HepG2 (cell line): ENCODE results near the gene ANTKMT. TPM values are rescaled to one million over a fixed set of nuclear protein-coding genes. Genes with fewer than 3 reads are reported as not detected.

ENCODE experiments used
- DDIT3 ChIP-seq: sonication (generic); formaldehyde crosslinking; IDR thresholded peaks from 2 replicates; pipeline ENCODE4 v1.4.0; 2020; ENCODE audit warnings: mild to moderate bottlenecking, missing genetic modification reagents
- DMTF1 ChIP-seq: sonication (generic); formaldehyde crosslinking; IDR thresholded peaks from 2 replicates; pipeline ENCODE4 v1.4.0; 2020; ENCODE audit warnings: mild to moderate bottlenecking, missing genetic modification reagents
- HNF4G ChIP-seq, 2 experiments: sonication (generic) in 1 of 2; formaldehyde crosslinking in 1 of 2; IDR thresholded peaks; 2 replicates each; pipeline versions ENCODE4 v1.4.0 to v1.6.1; 2011 to 2020; ENCODE audit warnings: borderline replicate concordance in 2 of 2, low read depth in 2 of 2, mild to moderate bottlenecking in 2 of 2, low read length in 1 of 2, missing genetic modification reagents in 1 of 2, moderate library complexity in 1 of 2
- JUND ChIP-seq: sonication (generic); formaldehyde crosslinking; IDR thresholded peaks from 2 replicates; pipeline ENCODE4 v1.8.0; 2022; ENCODE audit warnings: mild to moderate bottlenecking, missing genetic modification reagents
- MIXL1 ChIP-seq: IDR thresholded peaks from 2 replicates; pipeline ENCODE4 v1.6.1; 2016
- NFAT5 ChIP-seq: sonication (generic); formaldehyde crosslinking; IDR thresholded peaks from 2 replicates; pipeline ENCODE4 v1.4.0; 2020; ENCODE audit warnings: missing genetic modification reagents
- PATZ1 ChIP-seq: sonication (generic); formaldehyde crosslinking; IDR thresholded peaks from 2 replicates; pipeline ENCODE4 v1.4.0; 2020; ENCODE audit warnings: missing genetic modification reagents
- SALL2 ChIP-seq: sonication (generic); formaldehyde crosslinking; IDR thresholded peaks from 2 replicates; pipeline ENCODE4 v1.8.1; 2023; ENCODE audit warnings: mild to moderate bottlenecking, missing genetic modification reagents, inconsistent platforms
- THYN1 ChIP-seq: sonication (generic); formaldehyde crosslinking; IDR thresholded peaks from 2 replicates; pipeline ENCODE4 v1.8.1; 2023; ENCODE audit warnings: low read depth, mild to moderate bottlenecking, moderate library complexity, missing genetic modification reagents, borderline replicate concordance
- ZNF605 ChIP-seq: sonication (generic); formaldehyde crosslinking; IDR thresholded peaks from 2 replicates; pipeline ENCODE4 v1.8.0; 2022; ENCODE audit warnings: mild to moderate bottlenecking, missing genetic modification reagents
- ZNF644 ChIP-seq: IDR thresholded peaks from 2 replicates; pipeline ENCODE4 v1.6.1; 2016; ENCODE audit warnings: low read depth
- ZNF777 ChIP-seq: sonication (generic); formaldehyde crosslinking; IDR thresholded peaks from 2 replicates; pipeline ENCODE4 v1.4.0; 2020; ENCODE audit warnings: missing genetic modification reagents
- ZSCAN29 ChIP-seq: sonication (generic); formaldehyde crosslinking; conservative IDR thresholded peaks from 2 replicates; pipeline ENCODE4 v1.4.0; 2020; ENCODE audit warnings: mild to moderate bottlenecking, missing genetic modification reagents
- ZSCAN30 ChIP-seq: sonication (generic); formaldehyde crosslinking; IDR thresholded peaks from 2 replicates; pipeline ENCODE4 v1.5.0; 2020; ENCODE audit warnings: mild to moderate bottlenecking, missing genetic modification reagents
- polyA plus RNA-seq, 8 experiments: library from polyadenylated mRNA; depleted of rRNA in 3 of 8; stranded (reverse) in 7 of 8; unstranded in 1 of 8; fragments of >200 nt; fragmentation: Illumina TruSeq in 4 of 8; extraction: Trizol in 4 of 8; gene quantifications; 2 replicates each; pipeline versions ENCODE4 v1.2.1 to v1.2.3, GENCODE V29; 2011 to 2016; ENCODE audit warnings: low read depth in 4 of 8, missing spikeins in 1 of 8, mixed read lengths in 1 of 8; ENCODE audit not compliant: insufficient read depth in 1 of 8
- total RNA-seq, 5 experiments: library from RNA; depleted of rRNA; stranded (reverse); fragments of >200 nt; fragmentation: Illumina TruSeq; extraction: Trizol; gene quantifications; 2 replicates each; pipeline ENCODE4 v1.2.3, GENCODE V29; 2016; ENCODE audit warnings: low read depth in 1 of 5
- TF ChIP-seq, protein P1 (sequence below): sonication (generic); formaldehyde crosslinking; IDR thresholded peaks from 2 replicates; pipeline ENCODE4 v1.5.1; 2020; ENCODE audit warnings: missing genetic modification reagents, mild to moderate bottlenecking, borderline replicate concordance

The ANTKMT gene
- total and polyA plus RNA-seq, 2 of the 13 experiments (the other 11 are each of a cell fraction or from before 2014, with no cell fraction given) = 7.5 to 47.8 TPM

GRCh38 chr16:740764-741505, 20.0 kb downstream of the ANTKMT start, which contains the start of gene CIAO3 (continued):
- peak; percentile 34; the same call in 1 of the 2 replicates for TF ChIP-seq NFAT5
- no peak for TF ChIP-seq ZNF644
- TF ChIP-seq ZSCAN29 (CRISPR knock-in tag) = peak; percentile 74; the same call in 1 of the 2 replicates
- TF ChIP-seq ZNF605 (CRISPR knock-in tag) = no peak; the same call in 1 of the 2 replicates
- TF ChIP-seq HNF4G (IDR thresholded peaks at IDR 0.05; ENCODE audit: borderline replicate concordance, low read depth, low read length) = no peak
- TF ChIP-seq HNF4G (CRISPR knock-in tag; IDR thresholded peaks at IDR 0.05; ENCODE audit: borderline replicate concordance, low read depth) = no peak
- peak; percentile 61; the same call in 1 of the 2 replicates for TF ChIP-seq PATZ1 (CRISPR knock-in tag)
- TF ChIP-seq MIXL1 (CRISPR knock-in tag) = peak; percentile 55; the same call in 1 of the 2 replicates
- no peak for TF ChIP-seq THYN1 (CRISPR knock-in tag)
- no peak; the same call in 1 of the 2 replicates for TF ChIP-seq SALL2 (CRISPR knock-in tag)
- peak; percentile 49; the same call in 1 of the 2 replicates for TF ChIP-seq ZNF777 (CRISPR knock-in tag)
- no peak for TF ChIP-seq ZSCAN30 (CRISPR knock-in tag)
- TF ChIP-seq JUND (CRISPR knock-in tag) = peak; percentile 92
- TF ChIP-seq DMTF1 (CRISPR knock-in tag) = no peak
- TF ChIP-seq DDIT3 (CRISPR knock-in tag) = no peak
- TF ChIP-seq, protein P1, sequence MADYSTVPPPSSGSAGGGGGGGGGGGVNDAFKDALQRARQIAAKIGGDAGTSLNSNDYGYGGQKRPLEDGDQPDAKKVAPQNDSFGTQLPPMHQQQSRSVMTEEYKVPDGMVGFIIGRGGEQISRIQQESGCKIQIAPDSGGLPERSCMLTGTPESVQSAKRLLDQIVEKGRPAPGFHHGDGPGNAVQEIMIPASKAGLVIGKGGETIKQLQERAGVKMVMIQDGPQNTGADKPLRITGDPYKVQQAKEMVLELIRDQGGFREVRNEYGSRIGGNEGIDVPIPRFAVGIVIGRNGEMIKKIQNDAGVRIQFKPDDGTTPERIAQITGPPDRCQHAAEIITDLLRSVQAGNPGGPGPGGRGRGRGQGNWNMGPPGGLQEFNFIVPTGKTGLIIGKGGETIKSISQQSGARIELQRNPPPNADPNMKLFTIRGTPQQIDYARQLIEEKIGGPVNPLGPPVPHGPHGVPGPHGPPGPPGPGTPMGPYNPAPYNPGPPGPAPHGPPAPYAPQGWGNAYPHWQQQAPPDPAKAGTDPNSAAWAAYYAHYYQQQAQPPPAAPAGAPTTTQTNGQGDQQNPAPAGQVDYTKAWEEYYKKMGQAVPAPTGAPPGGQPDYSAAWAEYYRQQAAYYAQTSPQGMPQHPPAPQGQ (CRISPR knock-in tag) = no peak
